GM19099 (cell line): ENCODE data around the gene FBXO28.

Experiments
- POLR2A ChIP-seq: IDR thresholded peaks from 3 replicates; pipeline ENCODE4 v1.6.1; 2011; ENCODE audit warnings: low read depth; ENCODE audit not compliant: insufficient read length; ENCODE audit errors: extremely low read depth

Gene FBXO28

GRCh38 chr1:224113918-224114786, at the start of gene FBXO28:
TSS of gene FBXO28 (plus strand) at chr1:224114111. CDS start at chr1:224114130, 19 bp downstream.
- peak; percentile 93 for TF ChIP-seq POLR2A

- no peak for TF ChIP-seq POLR2A
Observed at GRCh38 chr1:224064150-224064549, 49.8 kb upstream of the FBXO28 start.

DNA sequence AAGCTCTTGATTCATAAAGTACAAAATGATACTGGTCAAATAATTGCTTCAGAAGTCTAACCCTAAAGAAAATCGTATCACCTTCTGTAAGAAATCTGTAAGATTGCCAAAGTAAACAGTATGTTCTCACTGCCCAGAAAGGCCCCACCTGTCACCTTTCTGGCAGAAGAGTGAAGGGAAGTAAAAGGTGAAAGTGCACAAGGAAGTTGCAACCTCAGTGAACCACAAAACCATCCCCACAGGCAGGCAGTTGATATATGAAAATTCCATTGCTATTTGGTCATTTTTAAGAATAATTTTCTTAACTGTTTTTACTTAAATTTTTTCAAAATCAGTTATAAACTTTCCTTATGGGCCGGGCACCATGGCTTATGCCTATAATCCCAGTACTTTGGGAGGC, 48.5 kb upstream of the FBXO28 start:
- no peak for TF ChIP-seq POLR2A

GRCh38 chr1:224067207-224067606, 46.7 kb upstream of the FBXO28 start:
- TF ChIP-seq POLR2A, result no peak

DNA sequence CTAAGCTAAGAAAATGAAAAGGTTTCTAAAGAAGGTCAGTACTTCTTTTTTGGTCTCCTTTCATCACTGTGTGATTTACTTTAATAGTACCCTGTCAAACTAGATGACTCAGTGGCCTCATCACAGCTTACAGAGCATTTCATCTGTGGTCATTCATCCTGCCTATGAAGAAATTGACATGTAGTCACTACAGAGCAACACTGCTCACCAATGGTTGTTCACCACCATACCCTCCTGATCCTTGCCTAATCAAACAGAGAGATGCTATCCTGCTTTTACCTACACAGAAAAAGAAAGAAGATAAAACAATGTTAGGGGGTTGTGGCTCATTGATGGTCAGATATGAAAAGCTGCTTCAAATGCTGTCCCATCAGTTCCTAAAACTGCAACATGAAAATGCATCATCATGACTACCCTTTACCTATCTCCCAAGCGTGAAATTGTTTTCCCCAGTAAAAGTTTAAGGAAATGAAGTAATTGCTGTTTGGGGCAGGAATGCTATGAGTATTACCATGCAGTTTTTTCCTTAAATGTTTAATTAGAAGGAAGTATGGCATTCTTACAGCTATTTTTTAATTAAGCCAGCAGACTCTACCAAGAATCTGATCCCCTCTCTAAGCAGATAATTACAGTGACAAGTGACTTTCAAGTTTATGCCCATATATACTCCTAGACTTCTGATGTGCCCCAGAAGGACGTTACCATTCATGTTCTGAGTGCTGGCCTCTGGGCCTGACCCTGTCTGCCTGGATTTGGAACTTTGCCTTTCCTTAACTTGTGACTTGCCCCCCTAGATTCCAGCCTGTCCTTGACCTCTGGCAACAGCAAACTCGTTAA, 46.1 kb upstream of the FBXO28 start:
- no peak for TF ChIP-seq POLR2A

DNA sequence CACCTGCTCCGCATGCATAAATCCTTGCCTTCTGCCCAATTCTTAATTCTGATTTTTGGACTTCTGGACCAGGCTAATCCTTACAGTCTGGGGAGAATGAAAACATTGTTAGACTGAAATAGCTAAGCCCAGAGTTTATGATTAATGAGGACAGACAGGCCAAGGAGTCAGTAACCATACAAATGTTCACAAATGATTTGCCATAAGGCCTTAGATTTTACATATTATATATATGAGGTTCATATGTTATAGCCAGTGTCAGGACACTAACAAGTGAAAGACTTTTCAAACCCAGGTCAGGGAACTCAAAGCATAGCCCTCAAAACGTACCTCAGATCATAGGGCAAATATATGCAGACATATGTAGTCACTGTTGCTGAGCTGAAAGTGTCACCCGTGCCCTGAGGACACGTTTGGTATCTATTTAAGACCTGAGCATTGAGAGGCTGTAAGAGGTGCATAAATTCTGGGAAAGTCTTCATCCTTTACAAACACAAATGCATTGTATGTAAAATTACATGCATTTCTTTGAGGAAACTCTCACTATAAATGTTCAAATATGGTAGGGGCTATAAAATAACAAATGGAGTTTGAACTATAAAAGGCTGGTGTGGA, 45.3 kb upstream of the FBXO28 start:
- TF ChIP-seq POLR2A, result no peak

- TF ChIP-seq POLR2A, result no peak
Observed at GRCh38 chr1:224069138-224069537, 44.8 kb upstream of the FBXO28 start.

GRCh38 chr1:224070521-224070920, 43.4 kb upstream of the FBXO28 start:
- no peak for TF ChIP-seq POLR2A

- no peak for TF ChIP-seq POLR2A
Observed at GRCh38 chr1:224076407-224076806, 37.5 kb upstream of the FBXO28 start.

GRCh38 chr1:224080115-224080774, 33.7 kb upstream of the FBXO28 start:
- no peak for TF ChIP-seq POLR2A

GRCh38 chr1:224081604-224082003, 32.3 kb upstream of the FBXO28 start:
- TF ChIP-seq POLR2A, result no peak

DNA sequence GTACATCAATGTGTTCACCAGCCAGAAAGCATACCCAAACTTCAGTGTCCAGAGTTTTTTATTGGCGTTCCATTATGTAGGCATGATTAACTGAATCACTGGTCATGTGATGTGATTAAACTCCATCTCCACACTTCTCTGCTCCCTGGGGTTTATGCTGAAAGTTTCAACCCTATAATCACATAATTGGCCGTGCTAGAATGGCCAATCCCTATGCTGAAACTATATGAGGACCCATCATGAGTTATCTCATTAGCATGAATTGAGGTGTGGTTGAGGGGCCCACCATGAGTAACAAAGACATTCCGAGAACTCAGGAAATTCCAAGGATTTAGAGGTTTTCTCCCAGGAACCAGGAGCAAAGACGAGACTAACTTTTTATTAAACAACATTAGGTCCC, 31.8 kb upstream of the FBXO28 start:
- no peak for TF ChIP-seq POLR2A

DNA sequence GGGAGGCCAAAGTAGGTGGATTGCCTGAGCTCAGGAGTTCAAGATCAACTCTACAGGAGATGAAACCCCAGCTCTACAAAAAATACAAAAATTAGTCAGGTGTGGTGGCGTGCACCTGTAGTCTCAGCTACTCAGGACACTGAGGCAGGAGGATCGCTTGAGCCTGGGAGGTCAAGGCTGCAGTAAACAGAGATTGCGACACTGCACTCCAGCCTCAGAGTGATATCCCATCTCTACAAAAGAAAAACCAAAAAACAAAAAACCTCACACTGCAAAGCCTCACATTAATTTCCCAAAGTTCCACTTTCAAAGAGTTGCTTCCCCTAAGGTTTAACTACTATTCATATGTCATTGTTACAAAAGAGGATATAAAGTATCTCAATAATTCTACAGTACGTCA, 29.0 kb upstream of the FBXO28 start:
- no peak for TF ChIP-seq POLR2A

GRCh38 chr1:224085421-224086108, 28.3 kb upstream of the FBXO28 start:
- no peak for TF ChIP-seq POLR2A
